Neural cell (in vitro differentiated cells): Measurements from ENCODE around the gene PPP1R14B. TPM values are rescaled to one million over a fixed set of nuclear protein-coding genes. Genes with fewer than 3 reads are reported as not detected.

ENCODE experiments used
- H2AFZ ChIP-seq: fragments of 200-600, 300-800 bp; sonication (generic), shearing (Covaris generic); 2 replicates; pipeline ENCODE4 v1.6.0; 2014; ENCODE audit warnings: low read depth, mild to moderate bottlenecking, antibody characterized with exemption, low read length, moderate library complexity
- H3F3A ChIP-seq: fragments of 200-600 bp; shearing (Covaris generic); 2 replicates; pipeline ENCODE4 v1.6.1; 2016; ENCODE audit warnings: mild to moderate bottlenecking, moderate library complexity, mixed read lengths, antibody characterized with exemption, low read length; ENCODE audit not compliant: insufficient read depth, poor library complexity, severe bottlenecking
- H3K27ac ChIP-seq: fragments of 200-600, 300-800 bp; sonication (generic), shearing (Covaris generic); 2 replicates; pipeline ENCODE4 v1.5.1; 2014; ENCODE audit warnings: mild to moderate bottlenecking, low read length, moderate library complexity
- H3K27me3 ChIP-seq: fragments of 300-800, 200-600 bp; sonication (generic), shearing (Covaris generic); 2 replicates; pipeline ENCODE4 v1.6.0; 2014; ENCODE audit warnings: mild to moderate bottlenecking, low read depth, low read length, moderate library complexity; ENCODE audit not compliant: insufficient read depth
- H3K36me3 ChIP-seq: fragments of 300-800, 200-600 bp; sonication (generic), shearing (Covaris generic); 2 replicates; pipeline ENCODE4 v1.5.1; 2014; ENCODE audit warnings: mild to moderate bottlenecking, antibody characterized with exemption, low read length, moderate library complexity; ENCODE audit not compliant: insufficient read depth
- H3K4me2 ChIP-seq: fragments of 300-800, 200-600 bp; sonication (generic), shearing (Covaris generic); 2 replicates; pipeline ENCODE4 v1.6.0; 2014; ENCODE audit warnings: mild to moderate bottlenecking, low read length
- H3K4me3 ChIP-seq: fragments of 300-800, 200-600 bp; sonication (generic), shearing (Covaris generic); 2 replicates; pipeline ENCODE4 v1.5.1; 2014; ENCODE audit warnings: mild to moderate bottlenecking, low read length, moderate library complexity
- H3K79me2 ChIP-seq: fragments of 200-600 bp; shearing (Covaris generic); replicated peaks from 2 replicates; pipeline ENCODE4 v1.6.0; 2014; ENCODE audit warnings: mild to moderate bottlenecking, low read length, moderate library complexity; ENCODE audit not compliant: insufficient read depth
- H3K9ac ChIP-seq: fragments of 300-800, 200-600 bp; sonication (generic), shearing (Covaris generic); 2 replicates; pipeline ENCODE4 v1.6.1; 2016; ENCODE audit warnings: mild to moderate bottlenecking, low read length, mixed read lengths
- H3K9me2 ChIP-seq: fragments of 200-600 bp; shearing (Covaris generic); 2 replicates; pipeline ENCODE4 v1.6.1; 2016; ENCODE audit warnings: mild to moderate bottlenecking, low read length, mixed read lengths; ENCODE audit not compliant: insufficient read depth
- H3K9me3 ChIP-seq: fragments of 200-600, 300-800 bp; sonication (generic), shearing (Covaris generic); 2 replicates; pipeline ENCODE4 v1.6.1; 2016; ENCODE audit warnings: mild to moderate bottlenecking, mixed run types, low read length, moderate library complexity, mixed read lengths
- H4K20me1 ChIP-seq: fragments of 200-600 bp; shearing (Covaris generic); 2 replicates; pipeline ENCODE4 v1.6.1; 2016; ENCODE audit warnings: mild to moderate bottlenecking, mixed run types; ENCODE audit not compliant: insufficient read depth
- CTCF ChIP-seq: fragments of 450-650 bp; IDR thresholded peaks from 2 replicates; pipeline ENCODE4 v1.5.1; 2014; ENCODE audit warnings: antibody characterized with exemption, mild to moderate bottlenecking, moderate library complexity; ENCODE audit not compliant: poor library complexity, severe bottlenecking
- EP300 ChIP-seq: fragments of 450-650 bp; conservative IDR thresholded peaks from 2 replicates; pipeline ENCODE4 v1.6.1; 2014; ENCODE audit warnings: antibody characterized with exemption, mild to moderate bottlenecking, moderate library complexity; ENCODE audit not compliant: poor library complexity, severe bottlenecking
- EZH2 ChIP-seq: fragments of 200-600, 300-800 bp; shearing (Covaris generic), sonication (generic); IDR thresholded peaks from 2 replicates; pipeline ENCODE4 v1.6.1; 2014; ENCODE audit warnings: antibody characterized with exemption, low read length, borderline replicate concordance, mild to moderate bottlenecking; ENCODE audit not compliant: insufficient read depth, poor library complexity, severe bottlenecking
- MXI1 ChIP-seq: fragments of 450-650 bp; conservative IDR thresholded peaks from 2 replicates; pipeline ENCODE4 v1.6.1; 2014; ENCODE audit warnings: antibody characterized with exemption, mild to moderate bottlenecking; ENCODE audit not compliant: poor library complexity, severe bottlenecking
- POLR2AphosphoS5 ChIP-seq: IDR thresholded peaks from 2 replicates; pipeline ENCODE4 v1.6.1; 2012
- RAD21 ChIP-seq: fragments of 450-650 bp; conservative IDR thresholded peaks from 2 replicates; pipeline ENCODE4 v1.6.1; 2014; ENCODE audit warnings: antibody characterized with exemption, mild to moderate bottlenecking, moderate library complexity
- REST ChIP-seq: IDR thresholded peaks from 2 replicates; pipeline ENCODE4 v1.6.1; 2012; ENCODE audit warnings: borderline replicate concordance
- SMC3 ChIP-seq: fragments of 450-650 bp; conservative IDR thresholded peaks from 2 replicates; pipeline ENCODE4 v1.6.1; 2014; ENCODE audit warnings: antibody characterized with exemption, mild to moderate bottlenecking, moderate library complexity; ENCODE audit not compliant: poor library complexity
- TAF1 ChIP-seq: IDR thresholded peaks from 2 replicates; pipeline ENCODE4 v1.6.1; 2012; ENCODE audit warnings: low read depth
- polyA plus RNA-seq: library from polyadenylated mRNA; depleted of rRNA; stranded (reverse); fragments of >200 nt; gene quantifications from 2 replicates; pipeline ENCODE4 v1.2.3, GENCODE V29; 2014

Gene PPP1R14B
- polyA plus RNA-seq, 1 donor from 2014 or later = 400 TPM

GRCh38 chr11:64265176-64266160 lies 18.7 kb upstream of the PPP1R14B start:
- Histone ChIP-seq H3K79me2 (no peaks in the 10 kb centered on the region), H3K27ac (no peak overlapping the region), H4K20me1 (no peaks in the 10 kb centered on the region), H3K36me3 (no peaks in the 10 kb centered on the region), H3F3A (peaks cover 4% of the 10 kb centered on the region), H3K27me3 (no peaks in the 10 kb centered on the region), H3K9me3 (no peaks in the 10 kb centered on the region), H3K9me2 (no peaks in the 10 kb centered on the region), H2AFZ (no peak overlapping the region), H3K4me2 (no peak overlapping the region), H3K4me3 (no peak overlapping the region), H3K9ac (no peak overlapping the region)
- TF ChIP-seq EP300 (no peak), CTCF (no peak), REST (no peak), POLR2AphosphoS5 (no peak)

- no peaks in the 10 kb centered on the region for H3K79me2 ChIP-seq
- TF ChIP-seq RAD21 (no peak), EP300 (no peak), POLR2AphosphoS5 (no peak), SMC3 (no peak), MXI1 (no peak), CTCF (no peak), EZH2 (no peak), TAF1 (no peak), REST (no peak)
- peak overlapping the region; percentile 20 for H3K9ac ChIP-seq
- no peak overlapping the region for H3K27ac ChIP-seq
- no peak overlapping the region for H3K4me2 ChIP-seq
- no peaks in the 10 kb centered on the region for H3K36me3 ChIP-seq
- H3K27me3 ChIP-seq = no peaks in the 10 kb centered on the region
- no peaks in the 10 kb centered on the region for H3K9me3 ChIP-seq
- no peaks in the 10 kb centered on the region for H3K9me2 ChIP-seq
- H4K20me1 ChIP-seq = no peaks in the 10 kb centered on the region
- no peak overlapping the region for H2AFZ ChIP-seq
- no peak overlapping the region for H3K4me3 ChIP-seq
- no peaks in the 10 kb centered on the region for H3F3A ChIP-seq
Measured at GRCh38 chr11:64264371-64264852, 17.7 kb upstream of the PPP1R14B start.
